Measurements from ENCODE around the gene CDHR2. TPM values are rescaled to one million over a fixed set of nuclear protein-coding genes. Genes with fewer than 3 reads are reported as not detected.

Gene CDHR2
- total and polyA plus RNA-seq, 12 donors = 0.03 to 0.22 (median 0.19) TPM; not detected in 9

DNA sequence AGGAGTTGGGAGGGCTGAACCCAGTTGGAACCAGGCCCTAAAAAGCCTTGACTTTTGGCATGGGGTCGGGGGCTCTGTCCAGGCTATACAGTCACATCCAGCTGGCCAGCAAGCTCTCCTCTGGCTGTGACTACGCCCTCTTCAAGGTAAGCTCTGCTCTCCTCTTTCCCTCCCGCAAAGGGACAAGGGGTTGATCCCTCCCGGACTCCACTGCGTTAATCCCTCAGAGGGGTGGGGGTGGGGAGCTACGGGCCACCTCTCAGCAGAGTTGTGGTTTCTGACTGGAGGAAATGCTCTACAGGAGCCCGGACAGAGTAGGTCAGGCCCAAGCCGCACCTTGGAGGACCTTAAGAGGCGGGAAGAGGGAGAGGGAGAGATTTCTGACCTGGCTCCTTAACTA is 95.2 kb downstream of the CDHR2 start:
- no peak overlapping the region for H3K4me3 ChIP-seq
- intact Hi-C loops (cut with DNase I) = loop anchor here in 3 of 10 donors (5.0 to 10.0 kb wide), 2 partner anchors 67 to 69 kb away; no protein-coding TSS in a partner anchor
- TF ChIP-seq, protein P1, sequence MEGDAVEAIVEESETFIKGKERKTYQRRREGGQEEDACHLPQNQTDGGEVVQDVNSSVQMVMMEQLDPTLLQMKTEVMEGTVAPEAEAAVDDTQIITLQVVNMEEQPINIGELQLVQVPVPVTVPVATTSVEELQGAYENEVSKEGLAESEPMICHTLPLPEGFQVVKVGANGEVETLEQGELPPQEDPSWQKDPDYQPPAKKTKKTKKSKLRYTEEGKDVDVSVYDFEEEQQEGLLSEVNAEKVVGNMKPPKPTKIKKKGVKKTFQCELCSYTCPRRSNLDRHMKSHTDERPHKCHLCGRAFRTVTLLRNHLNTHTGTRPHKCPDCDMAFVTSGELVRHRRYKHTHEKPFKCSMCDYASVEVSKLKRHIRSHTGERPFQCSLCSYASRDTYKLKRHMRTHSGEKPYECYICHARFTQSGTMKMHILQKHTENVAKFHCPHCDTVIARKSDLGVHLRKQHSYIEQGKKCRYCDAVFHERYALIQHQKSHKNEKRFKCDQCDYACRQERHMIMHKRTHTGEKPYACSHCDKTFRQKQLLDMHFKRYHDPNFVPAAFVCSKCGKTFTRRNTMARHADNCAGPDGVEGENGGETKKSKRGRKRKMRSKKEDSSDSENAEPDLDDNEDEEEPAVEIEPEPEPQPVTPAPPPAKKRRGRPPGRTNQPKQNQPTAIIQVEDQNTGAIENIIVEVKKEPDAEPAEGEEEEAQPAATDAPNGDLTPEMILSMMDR (IDR thresholded peaks at IDR 0.05) = no peak
- DNase-seq (no peak), ATAC-seq (no peak)
- 65 to 66% methylated on average over 9 of the region's 9 CpGs for WGBS, 2 donors
- H3K27me3 ChIP-seq = no peaks in the 10 kb centered on the region
- no peaks in the 10 kb centered on the region for H3K9me3 ChIP-seq
- no peaks in the 10 kb centered on the region for H3K36me3 ChIP-seq
- H3K27ac ChIP-seq = no peak overlapping the region
- peaks cover 10 to 29% (median 18%) of the 10 kb centered on the region in 9 donors for H3K4me1 ChIP-seq

DNA sequence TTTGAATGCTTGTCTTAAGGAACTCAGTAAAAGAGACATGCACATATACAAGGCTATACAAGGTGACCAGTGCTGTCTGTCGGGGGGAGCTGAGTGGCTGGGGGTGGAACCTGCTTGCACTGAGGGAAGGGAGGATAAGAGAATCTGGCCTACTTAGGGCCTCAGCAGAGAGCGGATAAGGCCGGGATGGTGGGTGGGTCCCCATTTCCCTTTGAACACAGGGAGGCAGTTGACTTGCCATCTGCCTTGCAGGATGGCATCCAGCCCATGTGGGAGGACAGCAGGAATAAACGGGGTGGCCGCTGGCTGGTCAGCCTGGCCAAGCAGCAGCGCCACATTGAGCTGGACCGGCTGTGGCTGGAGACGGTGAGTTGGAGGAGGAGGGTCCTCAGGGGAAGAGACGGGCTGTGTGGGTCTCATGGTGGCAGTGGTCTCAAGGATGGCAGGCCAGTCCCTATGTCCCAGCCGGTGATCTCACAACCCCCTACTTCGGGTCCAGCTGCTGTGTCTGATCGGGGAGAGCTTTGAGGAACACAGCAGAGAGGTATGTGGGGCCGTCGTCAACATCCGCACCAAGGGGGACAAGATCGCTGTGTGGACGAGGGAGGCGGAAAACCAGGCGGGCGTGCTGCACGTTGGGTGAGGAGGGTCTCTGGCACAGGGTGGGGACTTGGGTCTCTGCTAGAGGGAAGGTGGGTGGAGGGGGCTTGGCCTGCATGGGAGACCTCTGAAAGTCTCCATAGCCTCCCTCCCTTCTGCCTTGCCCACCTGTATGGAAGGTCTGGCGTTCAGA is 95.9 kb downstream of the CDHR2 start:
- no peak for ATAC-seq
- Histone ChIP-seq H3K4me1 (peaks cover 10 to 29% (median 18%) of the 10 kb centered on the region in 9 donors), H3K27me3 (no peaks in the 10 kb centered on the region), H3K27ac (no peak overlapping the region), H3K4me3 (no peak overlapping the region), H3K36me3 (no peaks in the 10 kb centered on the region), H3K9me3 (no peaks in the 10 kb centered on the region)
- 89 to 90% methylated on average over 22 of the region's 22 CpGs for WGBS, 2 donors
- DNase-seq = no peak
- intact Hi-C loops (cut with DNase I) = loop anchor here in 6 of 10 donors (5.0 to 10.0 kb wide), 4 partner anchors 68 to 198 kb away; partner anchors contain the start of gene FAF2 (in 1 of the 6)
- TF ChIP-seq, protein P1 (IDR thresholded peaks at IDR 0.05) = no peak

Small RNA genes within 50 kb of the gene (microRNA-seq; reads per million reads assigned to microRNA genes)
- 0 reads per million in 2 donors for gene MIR4281

Other genes with a start within 250 kb of the CDHR2 start
- 100 to 1,000 TPM in 4 of 10 donors, 10 to 100 TPM in 6; 74.9 to 121 (median 91.9) TPM for gene KIAA1191, start 187.6 kb upstream of the CDHR2 start, total RNA-seq
- 10 to 100 TPM; 38.8 to 45.1 TPM for gene KIAA1191, start 187.6 kb upstream of the CDHR2 start, polyA plus RNA-seq
- 1 to 10 TPM; 2.7 to 9.2 (median 6.7) TPM for gene ARL10, start 183.9 kb upstream of the CDHR2 start, total RNA-seq
- 10 to 100 TPM in 1 of 2 donors, 1 to 10 TPM in 1; 1.5 to 12.3 TPM for gene ARL10, start 183.9 kb upstream of the CDHR2 start, polyA plus RNA-seq
- 10 to 100 TPM; 11.3 to 25.9 (median 18.5) TPM for gene NOP16, start 160.7 kb upstream of the CDHR2 start, total RNA-seq
- 10 to 100 TPM; 59.0 to 84.0 TPM for gene NOP16, start 160.7 kb upstream of the CDHR2 start, polyA plus RNA-seq
- gene HIGD2A, start 160.6 kb upstream of the CDHR2 start, total RNA-seq = 100 to 1,000 TPM; 198 to 276 (median 228) TPM
- 100 to 1,000 TPM; 325 to 349 TPM for gene HIGD2A, start 160.6 kb upstream of the CDHR2 start, polyA plus RNA-seq
- gene CLTB, start 132.8 kb upstream of the CDHR2 start, total RNA-seq = 100 to 1,000 TPM; 192 to 246 (median 214) TPM
- 100 to 1,000 TPM; 546 to 569 TPM for gene CLTB, start 132.8 kb upstream of the CDHR2 start, polyA plus RNA-seq
- gene FAF2, start 101.0 kb upstream of the CDHR2 start, total RNA-seq = 10 to 100 TPM; 12.8 to 19.9 (median 14.9) TPM
- 10 to 100 TPM; 10.1 to 10.4 TPM for gene FAF2, start 101.0 kb upstream of the CDHR2 start, polyA plus RNA-seq
- gene RNF44, start 11.9 kb upstream of the CDHR2 start, total RNA-seq = 10 to 100 TPM; 18.1 to 31.1 (median 21.5) TPM
- gene RNF44, start 11.9 kb upstream of the CDHR2 start, polyA plus RNA-seq = 10 to 100 TPM in 1 of 2 donors, 1 to 10 TPM in 1; 7.9 to 21.9 TPM
- 1 to 10 TPM in 1 of 10 donors, under 1 TPM in 9; 0.06 to 1.0 (median 0.38) TPM for gene GPRIN1, start 60.8 kb downstream of the CDHR2 start, total RNA-seq
- gene GPRIN1, start 60.8 kb downstream of the CDHR2 start, polyA plus RNA-seq = under 1 TPM; 0.22 to 0.26 TPM
- gene SNCB, start 81.2 kb downstream of the CDHR2 start, total RNA-seq = under 1 TPM in 2 of 10 donors, not detected in 8; 0.35 to 0.39 TPM
- not detected for gene SNCB, start 81.2 kb downstream of the CDHR2 start, polyA plus RNA-seq
- not detected for gene EIF4E1B, start 81.3 kb downstream of the CDHR2 start, total RNA-seq
- gene EIF4E1B, start 81.3 kb downstream of the CDHR2 start, polyA plus RNA-seq = not detected
- 10 to 100 TPM; 20.8 to 48.3 (median 27.3) TPM for gene TSPAN17, start 98.1 kb downstream of the CDHR2 start, total RNA-seq
- 10 to 100 TPM; 13.2 to 27.6 TPM for gene TSPAN17, start 98.1 kb downstream of the CDHR2 start, polyA plus RNA-seq